ENCODE results near the gene DTNB. TPM values are rescaled to one million over a fixed set of nuclear protein-coding genes. Genes with fewer than 3 reads are reported as not detected.

Gene DTNB
- total and polyA plus RNA-seq, 2 donors (not counting 3 experiments of a cell fraction or from before 2014, with no cell fraction given): 11.5 to 17.0 TPM

GRCh38 chr2:25709349-25709748 lies 36.0 kb upstream of the DTNB start:
- CTCF ChIA-PET: interaction anchor here (1.0 to 3.5 kb wide), 4 partner anchors 10 to 92 kb away, joined by 3 to 32 read pairs (median 4); no protein-coding TSS in a partner anchor
- FAIRE-seq: no peak

More at GRCh38 chr2:25709349-25709748, 36.0 kb upstream of the DTNB start:
- no peak for TF ChIP-seq JUN (IDR thresholded peaks at IDR 0.05; ENCODE audit: borderline replicate concordance, insufficient read depth, insufficient read length, low read depth)
- TF ChIP-seq, protein P1, sequence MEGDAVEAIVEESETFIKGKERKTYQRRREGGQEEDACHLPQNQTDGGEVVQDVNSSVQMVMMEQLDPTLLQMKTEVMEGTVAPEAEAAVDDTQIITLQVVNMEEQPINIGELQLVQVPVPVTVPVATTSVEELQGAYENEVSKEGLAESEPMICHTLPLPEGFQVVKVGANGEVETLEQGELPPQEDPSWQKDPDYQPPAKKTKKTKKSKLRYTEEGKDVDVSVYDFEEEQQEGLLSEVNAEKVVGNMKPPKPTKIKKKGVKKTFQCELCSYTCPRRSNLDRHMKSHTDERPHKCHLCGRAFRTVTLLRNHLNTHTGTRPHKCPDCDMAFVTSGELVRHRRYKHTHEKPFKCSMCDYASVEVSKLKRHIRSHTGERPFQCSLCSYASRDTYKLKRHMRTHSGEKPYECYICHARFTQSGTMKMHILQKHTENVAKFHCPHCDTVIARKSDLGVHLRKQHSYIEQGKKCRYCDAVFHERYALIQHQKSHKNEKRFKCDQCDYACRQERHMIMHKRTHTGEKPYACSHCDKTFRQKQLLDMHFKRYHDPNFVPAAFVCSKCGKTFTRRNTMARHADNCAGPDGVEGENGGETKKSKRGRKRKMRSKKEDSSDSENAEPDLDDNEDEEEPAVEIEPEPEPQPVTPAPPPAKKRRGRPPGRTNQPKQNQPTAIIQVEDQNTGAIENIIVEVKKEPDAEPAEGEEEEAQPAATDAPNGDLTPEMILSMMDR (IDR thresholded peaks at IDR 0.05; ENCODE audit: extremely low read depth in 1 of 2, insufficient read depth in 1 of 2, low read depth in 1 of 2, low read length in 2 of 2): no peak
- no peak for TF ChIP-seq MAX (IDR thresholded peaks at IDR 0.05; ENCODE audit: insufficient read depth, insufficient read length)
- Histone ChIP-seq H3K4me3 (replicated peaks in 1 of 3; ENCODE audit: insufficient read depth in 1 of 3, low read depth in 1 of 3, low read length in 3 of 3) (no peak overlapping the region), H3K9ac (replicated peaks; ENCODE audit: extremely low read depth, insufficient read depth, low read length) (no peak overlapping the region), H4K20me1 (replicated peaks; ENCODE audit: control insufficient read depth, extremely low read depth, insufficient read depth, low read length) (no peaks in the 10 kb centered on the region), H3K4me1 (ENCODE audit: control insufficient read depth, extremely low read depth, insufficient read depth, low read length) (no peaks in the 10 kb centered on the region), H3K9me1 (replicated peaks; ENCODE audit: control insufficient read depth, extremely low read depth, insufficient read depth, low read length) (no peaks in the 10 kb centered on the region), H3K27me3 (ENCODE audit: control insufficient read depth in 2 of 2, insufficient read depth in 2 of 2, low read length in 2 of 2) (peaks cover 3% of the 10 kb centered on the region in 2 experiments), H3K27ac (ENCODE audit: insufficient read depth, low read depth, low read length) (no peak overlapping the region), H3K4me2 (ENCODE audit: insufficient read depth, low read length) (no peak overlapping the region), H2AFZ (ENCODE audit: low read depth, low read length) (no peak overlapping the region), H3K9me3 (replicated peaks; ENCODE audit: control insufficient read depth, insufficient read depth, low read length) (no peaks in the 10 kb centered on the region), H3K36me3 (ENCODE audit: control insufficient read depth in 2 of 2, extremely low read depth in 1 of 2, insufficient read depth in 2 of 2, low read length in 2 of 2) (no peaks in the 10 kb centered on the region), H3K79me2 (ENCODE audit: control insufficient read depth, insufficient read depth, low read length) (no peaks in the 10 kb centered on the region)
- intact Hi-C loops (cut with micrococcal nuclease): no loop called here
- dilution Hi-C loops (cut with MboI; ENCODE audit: extremely low pct_ligation_motif_present, low sequenced_read_pairs): no loop called here
- POLR2A ChIA-PET: no interaction called here
- DNase-seq (ENCODE audit: low read depth, low spot score): no peak
- no TSS peak for BruUV-seq (replicated peaks)
